Suprapubic skin (tissue), 3 donors: ENCODE measurements around the gene SOX12.

Experiments used
- CTCF ChIP-seq, 2 donors: fragments of 200-600 bp in 1 of 2; fragments of 450-650 bp in 1 of 2; sonication (generic) in 1 of 2; IDR thresholded peaks; one replicate each; pipeline ENCODE4 v1.5.1; 2016 to 2019; ENCODE audit warnings: antibody characterized with exemption in 2 of 2, mild to moderate bottlenecking in 1 of 2, moderate library complexity in 1 of 2
- POLR2AphosphoS5 ChIP-seq, 3 donors: sonication (generic); formaldehyde crosslinking; IDR thresholded peaks; one replicate each; pipeline ENCODE4 v1.6.1; 2017; ENCODE audit warnings: antibody characterized with exemption in 3 of 3

GRCh38 chr20:326645-327185, 1.4 kb downstream of the SOX12 start:
- no peak for TF ChIP-seq POLR2AphosphoS5 (IDR thresholded peaks at IDR 0.05)
- TF ChIP-seq CTCF (IDR thresholded peaks at IDR 0.05): no peak
